Esophagus (tissue), 2 donors: Measurements from ENCODE around the gene FOXB2. TPM values are rescaled to one million over a fixed set of nuclear protein-coding genes. Genes with fewer than 3 reads are reported as not detected.

Experiments
- H3K27ac ChIP-seq, 2 donors: one replicate each; pipeline ENCODE4 v1.5.1; 2013; ENCODE audit warnings: low read depth in 2 of 2, mild to moderate bottlenecking in 2 of 2, inconsistent platforms in 1 of 2, low read length in 1 of 2, moderate library complexity in 1 of 2
- H3K27me3 ChIP-seq, 2 donors: one replicate each; pipeline ENCODE4 v1.6.1; 2013; ENCODE audit warnings: low read length in 2 of 2, control low read depth in 1 of 2, mild to moderate bottlenecking in 1 of 2; ENCODE audit not compliant: insufficient read depth in 2 of 2, control insufficient read depth in 1 of 2
- H3K36me3 ChIP-seq, 2 donors: one replicate each; pipeline ENCODE4 v1.6.1; 2013; ENCODE audit warnings: low read length in 1 of 2; ENCODE audit not compliant: control insufficient read depth in 2 of 2, insufficient read depth in 2 of 2
- H3K4me1 ChIP-seq, 2 donors: one replicate each; pipeline ENCODE4 v1.6.1; 2013; ENCODE audit warnings: low read length in 1 of 2; ENCODE audit not compliant: control insufficient read depth in 2 of 2, insufficient read depth in 2 of 2
- H3K4me3 ChIP-seq, 2 donors: one replicate each; pipeline ENCODE4 v1.5.1; 2013; ENCODE audit warnings: low read length in 2 of 2, mild to moderate bottlenecking in 2 of 2, low read depth in 1 of 2, moderate library complexity in 1 of 2
- H3K9me3 ChIP-seq, 2 donors: one replicate each; pipeline ENCODE4 v1.6.1; 2013; ENCODE audit warnings: mild to moderate bottlenecking in 2 of 2, low read depth in 1 of 2, low read length in 1 of 2, moderate library complexity in 1 of 2; ENCODE audit not compliant: control insufficient read depth in 2 of 2, insufficient read depth in 1 of 2
- WGBS, 2 donors: extraction: QIAGEN DNeasy Blood & Tissue Kit; methylation state at CpG; one replicate each; pipeline ENCODE4 v1.1.7; 2013; 5-methylcytosine and 5-hydroxymethylcytosine counted together
- polyA plus RNA-seq, 2 donors: library from polyadenylated mRNA; stranded (reverse); fragments of 200-250 nt; gene quantifications; one replicate each; pipeline ENCODE4 v1.2.3, GENCODE V29; 2013
- donor health status: healthy with polysubstance abuse.
- donor health status: Bipolar disorder and iron deficiency.

Gene FOXB2
- polyA plus RNA-seq, 2 donors = not detected

GRCh38 chr9:77015327-77016048 is 4.0 kb upstream of the FOXB2 start:
- peaks cover 0 to 5% of the 10 kb centered on the region in 2 donors for H3K9me3 ChIP-seq
- H3K4me3 ChIP-seq = no peak overlapping the region
- H3K27ac ChIP-seq = no peak overlapping the region
- H3K27me3 ChIP-seq = peaks cover 21 to 54% of the 10 kb centered on the region in 2 donors
- H3K4me1 ChIP-seq = peaks cover 4 to 21% of the 10 kb centered on the region in 2 donors
- no peaks in the 10 kb centered on the region for H3K36me3 ChIP-seq
- WGBS, 2 donors = 5 to 7% methylated on average over 31 of the region's 31 CpGs

GRCh38 chr9:77016121-77016525 is 3.3 kb upstream of the FOXB2 start:
- peaks cover 0 to 5% of the 10 kb centered on the region in 2 donors for H3K9me3 ChIP-seq
- peaks cover 21 to 54% of the 10 kb centered on the region in 2 donors for H3K27me3 ChIP-seq
- H3K4me3 ChIP-seq = no peak overlapping the region
- no peaks in the 10 kb centered on the region for H3K36me3 ChIP-seq
- H3K4me1 ChIP-seq = peaks cover 8 to 23% of the 10 kb centered on the region in 2 donors
- WGBS, 2 donors = 2 to 3% methylated on average over 33 to 37 of the region's 37 CpGs
- no peak overlapping the region for H3K27ac ChIP-seq

- Histone ChIP-seq H3K36me3 (no peaks in the 10 kb centered on the region), H3K9me3 (peaks cover 0 to 5% of the 10 kb centered on the region in 2 donors), H3K4me3 (no peak overlapping the region), H3K27me3 (peaks cover 21 to 53% of the 10 kb centered on the region in 2 donors), H3K27ac (no peak overlapping the region), H3K4me1 (peaks cover 8 to 23% of the 10 kb centered on the region in 2 donors)
- WGBS, 2 donors = 8 to 10% methylated on average over 47 of the region's 47 CpGs
Measured at GRCh38 chr9:77016526-77017504, 2.6 kb upstream of the FOXB2 start.

DNA sequence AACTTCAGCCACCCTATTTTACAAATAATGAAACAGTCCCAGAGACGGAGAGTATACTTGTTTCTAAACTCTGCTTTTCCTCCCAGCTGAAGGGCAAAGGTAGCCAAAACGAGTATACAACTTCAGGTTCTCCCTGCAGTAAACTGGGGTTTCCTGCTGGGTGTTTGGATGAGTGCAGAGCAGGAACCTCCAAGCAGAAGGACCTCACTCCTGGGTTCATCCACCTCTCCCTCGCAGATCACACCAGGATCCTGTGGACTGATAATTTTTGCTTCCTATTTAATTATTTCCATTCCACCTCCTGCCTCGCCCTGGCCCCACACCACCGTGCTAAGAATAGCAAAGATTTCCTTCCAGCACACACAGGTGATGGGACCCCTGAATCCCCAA is 2.0 kb upstream of the FOXB2 start:
- Histone ChIP-seq H3K36me3 (no peaks in the 10 kb centered on the region), H3K27ac (no peak overlapping the region), H3K4me3 (no peak overlapping the region), H3K4me1 (peaks cover 8 to 18% of the 10 kb centered on the region in 2 donors), H3K27me3 (peaks cover 26 to 53% of the 10 kb centered on the region in 2 donors), H3K9me3 (peaks cover 0 to 8% of the 10 kb centered on the region in 2 donors)
- 14 to 18% methylated on average over 5 of the region's 5 CpGs for WGBS, 2 donors

GRCh38 chr9:77018058-77018968 is 1.1 kb upstream of the FOXB2 start:
- Histone ChIP-seq H3K4me1 (peaks cover 8 to 18% of the 10 kb centered on the region in 2 donors), H3K27ac (no peak overlapping the region), H3K4me3 (peak overlapping the region in 1 of 2 donors; percentile 1), H3K27me3 (peaks cover 26 to 60% of the 10 kb centered on the region in 2 donors), H3K9me3 (peaks cover 0 to 8% of the 10 kb centered on the region in 2 donors), H3K36me3 (no peaks in the 10 kb centered on the region)
- WGBS, 2 donors = 2 to 3% methylated on average over 50 to 64 of the region's 64 CpGs

- H3K4me3 ChIP-seq = no peak overlapping the region
- H3K9me3 ChIP-seq = peaks cover 0 to 8% of the 10 kb centered on the region in 2 donors
- H3K4me1 ChIP-seq = peaks cover 8 to 18% of the 10 kb centered on the region in 2 donors
- WGBS, 2 donors = 4 to 5% methylated on average over 12 of the region's 12 CpGs
- H3K36me3 ChIP-seq = no peaks in the 10 kb centered on the region
- H3K27me3 ChIP-seq = peaks cover 26 to 60% of the 10 kb centered on the region in 2 donors
- H3K27ac ChIP-seq = no peak overlapping the region
Measured at GRCh38 chr9:77018969-77019235, 553 bp upstream of the FOXB2 start.

DNA sequence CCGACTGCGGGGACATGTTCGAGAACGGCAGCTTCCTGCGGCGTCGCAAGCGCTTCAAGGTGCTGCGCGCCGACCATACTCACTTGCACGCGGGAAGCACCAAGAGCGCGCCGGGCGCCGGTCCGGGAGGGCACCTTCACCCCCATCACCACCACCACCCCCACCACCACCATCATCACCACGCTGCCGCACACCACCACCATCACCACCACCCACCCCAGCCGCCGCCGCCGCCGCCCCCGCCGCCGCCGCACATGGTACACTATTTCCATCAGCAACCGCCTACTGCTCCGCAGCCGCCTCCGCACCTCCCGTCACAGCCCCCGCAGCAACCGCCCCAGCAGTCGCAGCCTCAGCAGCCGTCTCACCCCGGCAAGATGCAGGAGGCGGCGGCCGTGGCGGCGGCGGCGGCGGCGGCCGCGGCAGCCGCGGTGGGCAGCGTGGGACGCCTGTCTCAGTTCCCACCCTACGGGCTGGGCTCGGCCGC is 514 bp downstream of the FOXB2 start:
- Histone ChIP-seq H3K4me1 (peaks cover 8 to 18% of the 10 kb centered on the region in 2 donors), H3K27ac (no peak overlapping the region), H3K36me3 (no peaks in the 10 kb centered on the region), H3K27me3 (peaks cover 26 to 56% of the 10 kb centered on the region in 2 donors), H3K4me3 (peak overlapping the region in 1 of 2 donors; percentile 34), H3K9me3 (peaks cover 0 to 8% of the 10 kb centered on the region in 2 donors)
- WGBS, 2 donors = 2 to 5% methylated on average over 28 to 58 of the region's 58 CpGs

DNA sequence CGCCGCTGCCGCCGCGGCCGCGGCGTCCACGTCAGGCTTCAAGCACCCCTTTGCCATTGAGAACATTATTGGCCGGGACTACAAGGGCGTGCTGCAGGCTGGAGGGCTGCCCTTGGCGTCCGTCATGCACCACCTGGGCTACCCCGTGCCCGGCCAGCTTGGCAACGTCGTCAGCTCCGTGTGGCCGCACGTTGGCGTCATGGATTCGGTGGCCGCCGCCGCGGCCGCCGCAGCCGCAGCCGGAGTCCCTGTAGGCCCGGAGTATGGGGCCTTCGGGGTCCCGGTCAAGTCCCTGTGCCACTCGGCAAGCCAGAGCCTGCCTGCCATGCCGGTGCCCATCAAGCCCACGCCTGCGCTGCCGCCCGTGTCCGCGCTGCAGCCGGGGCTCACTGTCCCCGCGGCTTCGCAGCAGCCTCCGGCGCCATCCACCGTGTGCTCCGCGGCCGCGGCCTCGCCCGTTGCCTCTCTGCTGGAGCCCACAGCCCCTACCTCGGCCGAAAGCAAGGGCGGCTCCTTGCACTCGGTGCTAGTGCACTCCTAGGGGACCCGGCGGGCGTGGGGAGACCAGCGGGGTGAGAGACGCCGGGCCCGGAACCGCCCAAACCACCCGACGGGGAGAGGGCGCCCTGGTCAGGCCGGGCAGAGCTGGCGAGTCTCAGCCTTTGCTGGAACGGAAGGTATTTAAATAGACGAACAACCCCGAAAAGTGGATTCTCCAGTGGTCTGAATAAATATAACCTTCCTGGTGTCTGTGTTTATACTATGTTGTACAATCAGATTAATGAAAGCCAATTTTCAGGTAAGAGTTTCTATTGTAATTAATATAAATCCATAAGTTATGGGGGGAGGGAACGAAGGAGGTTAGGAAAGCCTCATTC is 1.2 kb downstream of the FOXB2 start:
- H3K27ac ChIP-seq = no peak overlapping the region
- H3K36me3 ChIP-seq = no peaks in the 10 kb centered on the region
- WGBS, 2 donors = 3% methylated on average over 69 to 75 of the region's 75 CpGs
- H3K4me1 ChIP-seq = peaks cover 8 to 16% of the 10 kb centered on the region in 2 donors
- peaks cover 0 to 8% of the 10 kb centered on the region in 2 donors for H3K9me3 ChIP-seq
- H3K4me3 ChIP-seq = peak overlapping the region in 1 of 2 donors; percentile 34
- H3K27me3 ChIP-seq = peaks cover 22 to 53% of the 10 kb centered on the region in 2 donors
